Bronchial epithelial cell (primary cell): ENCODE results near the gene BLMH. TPM values are rescaled to one million over a fixed set of nuclear protein-coding genes. Genes with fewer than 3 reads are reported as not detected.
A peak's percentile ranks its signal among the peaks of the same experiment; 100 is the strongest.
"Not testable (repeated sequence)": the region's sequence is repeated elsewhere in the genome, so short reads cannot be mapped to it uniquely, and the experiment has no call there.

Experiments used
- DNase-seq: peaks from one replicate; pipeline ENCODE4 v3.0.0-alpha.2; 2010; ENCODE audit warnings: low read depth
- FAIRE-seq: peaks from 2 replicates; lab custom pipeline; 2011; peaks lifted over from hg19 to GRCh38; lab: Jason Lieb, UNC
- H3K27me3 ChIP-seq: 2 replicates; pipeline ENCODE4 v1.5.1; 2011; ENCODE audit warnings: low read length; ENCODE audit not compliant: control insufficient read depth, insufficient read depth
- H3K36me3 ChIP-seq: 2 replicates; pipeline ENCODE4 v1.5.1; 2011; ENCODE audit warnings: low read length; ENCODE audit not compliant: control insufficient read depth, insufficient read depth
- H3K4me3 ChIP-seq: 2 replicates; pipeline ENCODE4 v1.5.1; 2011; ENCODE audit warnings: mild to moderate bottlenecking, low read depth, low read length, control low read depth
- CTCF ChIP-seq: IDR thresholded peaks from 2 replicates; pipeline ENCODE4 v1.5.1; 2011; ENCODE audit warnings: mild to moderate bottlenecking, moderate library complexity, low read length, control low read depth, inconsistent platforms; ENCODE audit not compliant: insufficient read depth, severe bottlenecking
- total RNA-seq: library from RNA; depleted of rRNA; stranded (reverse); fragments of >200 nt; gene quantifications from 2 replicates; pipeline ENCODE4 v1.2.1, GENCODE V29; 2014

BLMH gene
- total RNA-seq, 1 donor from 2014 or later = 19.0 TPM

DNA sequence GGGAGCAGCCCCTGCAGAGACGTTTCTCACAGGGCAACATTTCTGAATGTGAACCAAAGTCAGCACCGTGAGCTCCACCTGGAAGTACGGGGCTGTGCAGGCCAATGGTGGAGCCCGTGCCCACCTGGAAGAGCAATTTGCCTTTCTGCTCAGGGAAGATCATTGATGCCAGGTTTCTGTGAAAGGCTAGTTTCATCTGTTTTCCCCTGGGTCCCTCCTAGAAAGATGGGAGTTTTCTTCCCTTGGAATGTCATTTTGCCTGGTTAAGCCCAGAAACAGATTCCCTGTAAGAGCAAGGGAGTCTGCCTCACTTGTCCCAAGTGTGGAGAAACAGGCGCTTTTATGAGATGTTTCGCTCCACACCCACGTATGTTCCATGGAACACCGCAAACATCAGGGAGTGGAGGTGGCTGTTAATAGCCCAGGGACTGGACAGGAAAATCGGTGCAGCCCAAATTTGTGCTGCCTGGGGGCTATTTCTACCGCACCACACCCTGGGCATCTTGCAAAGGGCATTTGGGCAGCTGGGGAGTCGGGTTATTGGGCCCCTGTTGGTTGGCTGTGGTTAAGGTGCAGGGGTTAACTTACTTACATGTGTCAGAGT lies 58.8 kb downstream of the BLMH start:
- no peak for DNase-seq
- Histone ChIP-seq H3K36me3 (no peaks in the 10 kb centered on the region), H3K4me3 (no peak overlapping the region), H3K27me3 (peaks cover 29% of the 10 kb centered on the region)
- peak; percentile 68 for FAIRE-seq
- TF ChIP-seq CTCF = no peak

DNA sequence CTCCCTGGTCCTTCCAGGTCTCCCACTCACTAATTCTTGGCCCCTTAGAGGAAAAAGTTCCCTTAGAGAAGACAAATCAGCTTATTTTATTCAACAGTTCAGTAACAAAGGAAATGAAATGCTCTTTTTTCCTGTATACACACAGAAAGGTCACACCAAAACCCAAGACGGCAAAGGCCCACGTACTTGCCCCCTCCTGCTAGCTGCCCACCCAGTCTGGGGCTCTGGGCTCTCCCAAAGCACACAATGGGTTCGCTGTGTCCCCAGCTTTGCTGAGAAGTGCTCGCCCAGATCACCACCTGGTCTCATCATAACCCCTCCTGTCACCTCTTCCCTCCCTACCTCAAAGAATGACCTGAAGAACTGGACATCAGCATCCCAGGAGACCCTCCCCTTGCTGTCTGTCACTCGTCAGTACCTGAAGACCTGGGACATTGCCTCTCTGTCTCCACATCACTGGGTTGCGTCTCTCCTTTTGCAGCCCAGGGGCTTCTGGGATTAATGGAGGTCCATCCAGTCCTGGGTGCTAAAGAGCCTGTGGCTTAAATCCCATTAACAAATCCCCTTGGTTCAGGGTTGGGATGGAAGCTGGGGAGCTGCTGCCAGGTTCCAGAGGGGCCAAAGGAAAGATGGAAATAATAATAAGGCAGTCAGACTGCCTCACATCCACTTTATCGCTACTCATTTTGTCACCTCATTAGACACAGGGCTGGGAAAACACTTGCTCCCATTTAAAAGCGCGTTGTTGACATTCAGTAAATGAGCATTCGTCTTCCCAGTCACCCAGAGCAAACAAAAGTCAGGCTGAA lies 59.5 kb downstream of the BLMH start:
- no peak for TF ChIP-seq CTCF
- H3K36me3 ChIP-seq = no peaks in the 10 kb centered on the region
- no peak overlapping the region for H3K4me3 ChIP-seq
- FAIRE-seq = no peak
- no peak for DNase-seq
- H3K27me3 ChIP-seq = peaks cover 22% of the 10 kb centered on the region

- peaks cover 17% of the 10 kb centered on the region for H3K27me3 ChIP-seq
- FAIRE-seq = peak; percentile 89
- TF ChIP-seq CTCF = no peak
- DNase-seq = peak; percentile 29
- H3K4me3 ChIP-seq = no peak overlapping the region
- H3K36me3 ChIP-seq = no peaks in the 10 kb centered on the region
Measured at GRCh38 chr17:30230596-30231125, 61.1 kb downstream of the BLMH start.

DNA sequence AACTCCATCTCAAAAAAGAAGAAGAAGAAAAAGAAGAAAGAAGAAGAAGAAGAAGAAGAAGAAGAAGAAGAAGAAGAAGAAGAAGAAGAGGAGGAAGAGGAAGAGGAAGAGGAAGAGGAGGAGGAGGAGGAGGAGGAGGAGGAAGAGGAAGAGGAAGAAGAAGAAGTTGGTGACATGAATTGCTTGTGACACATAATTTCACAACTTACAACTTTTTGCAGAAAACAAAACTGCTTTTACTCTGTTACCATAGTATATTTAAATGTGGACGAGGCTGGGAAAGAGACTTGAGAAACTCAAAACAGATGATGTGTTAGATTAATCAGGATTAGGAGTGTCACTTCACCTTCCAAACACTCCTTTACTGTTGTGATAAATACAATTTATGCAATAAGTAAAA lies 61.7 kb downstream of the BLMH start:
- not testable (repeated sequence) for DNase-seq, H3K4me3 ChIP-seq, H3K36me3 ChIP-seq, FAIRE-seq
- peaks cover 13% of the 10 kb centered on the region for H3K27me3 ChIP-seq

DNA sequence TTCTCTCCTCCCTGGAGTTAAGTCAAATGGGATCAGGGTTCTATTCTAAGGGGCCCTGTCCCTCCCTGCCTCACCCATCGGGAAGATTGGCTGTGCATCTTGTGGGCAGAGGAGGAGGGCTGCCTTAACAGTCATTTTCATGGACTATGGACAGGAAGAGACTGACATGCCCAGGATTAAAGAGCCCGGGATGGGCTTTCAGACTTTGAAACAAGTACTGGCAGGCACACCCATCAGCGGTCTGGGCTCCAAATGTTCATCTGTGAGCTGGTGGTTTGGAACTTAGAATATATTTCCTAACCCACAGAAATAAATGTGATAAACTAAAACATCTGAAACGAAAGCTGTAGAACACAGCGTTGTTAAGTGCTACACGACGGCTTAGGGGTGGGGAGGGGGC lies 62.7 kb downstream of the BLMH start:
- FAIRE-seq (no peak), DNase-seq (peak; percentile 18)
- peaks cover 10% of the 10 kb centered on the region for H3K27me3 ChIP-seq
- TF ChIP-seq CTCF = no peak
- no peaks in the 10 kb centered on the region for H3K36me3 ChIP-seq
- H3K4me3 ChIP-seq = no peak overlapping the region

GRCh38 chr17:30228011-30228410 lies 63.7 kb downstream of the BLMH start:
- Histone ChIP-seq H3K4me3 (no peak overlapping the region), H3K27me3 (peaks cover 7% of the 10 kb centered on the region), H3K36me3 (no peaks in the 10 kb centered on the region)
- FAIRE-seq (no peak), DNase-seq (no peak)
- TF ChIP-seq CTCF = no peak
